GM12891 (cell line): ENCODE data around the gene LCP2.

Experiments used
- PAX5 ChIP-seq: IDR thresholded peaks from 2 replicates; pipeline ENCODE4 v1.6.1; 2011; ENCODE audit warnings: low read length, moderate library complexity, mild to moderate bottlenecking; ENCODE audit not compliant: insufficient read depth, severe bottlenecking
- POLR2A ChIP-seq: IDR thresholded peaks from 2 replicates; pipeline ENCODE4 v1.6.1; 2011; ENCODE audit warnings: low read depth, low read length, control low read depth
- POLR2AphosphoS5 ChIP-seq: IDR thresholded peaks from 2 replicates; pipeline ENCODE4 v1.6.1; 2011; ENCODE audit warnings: low read depth, low read length, control low read depth
- POU2F2 ChIP-seq: IDR thresholded peaks from 2 replicates; pipeline ENCODE4 v1.6.1; 2011; ENCODE audit warnings: low read depth, mild to moderate bottlenecking, control low read depth, low read length, moderate library complexity
- SPI1 ChIP-seq: IDR thresholded peaks from 2 replicates; pipeline ENCODE4 v1.6.1; 2011; ENCODE audit warnings: low read depth, low read length, control low read depth
- TAF1 ChIP-seq: IDR thresholded peaks from 2 replicates; pipeline ENCODE4 v1.6.1; 2011; ENCODE audit warnings: low read depth, low read length, control low read depth

GRCh38 chr5:170225326-170226128, 72.0 kb downstream of the LCP2 start:
- TF ChIP-seq POU2F2 (no peak), POLR2AphosphoS5 (no peak), POLR2A (no peak), TAF1 (no peak), SPI1 (no peak), PAX5 (no peak)
